ENCODE data around the gene ATG12.
A peak's percentile ranks its signal among the peaks of the same experiment; 100 is the strongest.
"Not testable (repeated sequence)": the region's sequence is repeated elsewhere in the genome, so short reads cannot be mapped to it uniquely, and the experiment has no call there.

ATG12 gene

GRCh38 chr5:115841382-115842088 is at the start of gene ATG12, which contains the start of gene AP3S1:
Gene ATG12 (minus strand): TSS chr5:115841565. CDS start chr5:115841552, 13 bp downstream.
Gene AP3S1 (plus strand): TSS chr5:115841935. CDS start chr5:115842038, 103 bp downstream.
- H3K4me3 ChIP-seq (ENCODE audit: low read length), result peak within 1 kb of the TSS; percentile 97
- H3K9me3 ChIP-seq (ENCODE audit: insufficient read depth, low read depth, low read length), result no peaks in the 10 kb centered on the region
- H3K27ac ChIP-seq (ENCODE audit: low read length), result peak within 1 kb of the TSS; percentile 88
- H3K9ac ChIP-seq (ENCODE audit: low read depth, low read length), result peak within 1 kb of the TSS; percentile 95
- H3K4me1 ChIP-seq (ENCODE audit: insufficient read depth, low read length), result peaks cover 2% of the 10 kb centered on the region
- H3K36me3 ChIP-seq (ENCODE audit: insufficient read depth, low read depth, low read length), result peaks cover 20% of the 10 kb centered on the region
- peaks cover 12% of the 10 kb centered on the region for H3K27me3 ChIP-seq (ENCODE audit: insufficient read depth, low read length)

- no peak overlapping the region for H3K4me3 ChIP-seq (ENCODE audit: low read length)
Observed at GRCh38 chr5:115888027-115888426, 46.7 kb upstream of the ATG12 start.

DNA sequence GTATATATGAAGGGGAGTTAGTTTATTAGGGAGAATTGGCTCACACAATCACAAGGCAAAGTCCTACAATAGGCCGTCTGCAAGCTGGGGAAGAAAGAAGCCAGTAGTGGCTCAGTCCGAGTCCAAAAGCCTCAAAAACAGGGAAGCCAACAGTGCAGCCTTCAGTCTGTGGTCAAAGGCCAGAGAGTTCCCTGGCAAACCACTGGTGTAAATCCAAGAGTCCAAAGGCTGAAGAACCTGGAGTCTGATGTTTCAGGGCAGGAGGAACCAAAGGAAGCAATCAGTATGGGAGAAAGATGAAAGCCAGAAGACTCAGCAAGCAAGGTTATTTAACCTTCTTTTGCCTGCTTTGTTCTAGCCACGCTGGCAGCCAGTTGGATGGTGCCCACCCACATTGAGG is 43.8 kb upstream of the ATG12 start:
- H3K9ac ChIP-seq (ENCODE audit: low read depth, low read length); H3K27me3 ChIP-seq (ENCODE audit: insufficient read depth, low read length); H3K4me3 ChIP-seq (ENCODE audit: low read length); H3K27ac ChIP-seq (ENCODE audit: low read length); H3K36me3 ChIP-seq (ENCODE audit: insufficient read depth, low read depth, low read length); H3K4me1 ChIP-seq (ENCODE audit: insufficient read depth, low read length); H3K9me3 ChIP-seq (ENCODE audit: insufficient read depth, low read depth, low read length): not testable (repeated sequence)

More at GRCh38 chr5:115888027-115888426, 46.7 kb upstream of the ATG12 start:
- H3K36me3 ChIP-seq (ENCODE audit: insufficient read depth, low read depth, low read length), result no peaks in the 10 kb centered on the region
- no peak overlapping the region for H3K9ac ChIP-seq (ENCODE audit: low read depth, low read length)
- H3K9me3 ChIP-seq (ENCODE audit: insufficient read depth, low read depth, low read length), result no peaks in the 10 kb centered on the region
- H3K27me3 ChIP-seq (ENCODE audit: insufficient read depth, low read length), result no peaks in the 10 kb centered on the region
- H3K4me1 ChIP-seq (ENCODE audit: insufficient read depth, low read length), result no peaks in the 10 kb centered on the region
- H3K27ac ChIP-seq (ENCODE audit: low read length), result no peak overlapping the region

- Histone ChIP-seq H3K27me3 (ENCODE audit: insufficient read depth, low read length) (no peaks in the 10 kb centered on the region), H3K9me3 (ENCODE audit: insufficient read depth, low read depth, low read length) (no peaks in the 10 kb centered on the region), H3K27ac (ENCODE audit: low read length) (no peak overlapping the region), H3K4me3 (ENCODE audit: low read length) (no peak overlapping the region), H3K9ac (ENCODE audit: low read depth, low read length) (no peak overlapping the region), H3K4me1 (ENCODE audit: insufficient read depth, low read length) (no peaks in the 10 kb centered on the region), H3K36me3 (ENCODE audit: insufficient read depth, low read depth, low read length) (no peaks in the 10 kb centered on the region)
Observed at GRCh38 chr5:115884704-115885103, 43.3 kb upstream of the ATG12 start.

DNA sequence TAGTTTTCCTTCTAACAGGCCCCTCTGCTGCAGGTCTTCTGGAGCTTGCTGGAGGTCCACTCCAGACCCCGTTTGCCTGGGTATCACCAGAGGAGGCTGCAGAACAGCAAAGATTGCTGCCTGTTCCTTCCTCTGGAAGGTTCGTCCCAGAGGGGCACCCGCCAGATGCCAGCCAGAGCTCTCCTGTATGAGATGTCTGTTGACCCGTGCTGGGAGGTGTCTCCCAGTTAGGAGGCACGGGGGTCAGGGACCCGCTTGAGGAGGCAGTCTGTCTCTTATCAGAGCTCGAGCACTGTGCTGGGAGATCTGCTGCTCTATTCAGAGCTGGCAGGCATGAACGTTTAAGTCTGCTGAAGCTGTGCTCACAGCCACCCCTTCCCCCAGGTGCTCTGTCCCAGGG is 41.1 kb upstream of the ATG12 start:
- not testable (repeated sequence) for H3K36me3 ChIP-seq (ENCODE audit: insufficient read depth, low read depth, low read length); H3K4me3 ChIP-seq (ENCODE audit: low read length); H3K9ac ChIP-seq (ENCODE audit: low read depth, low read length); H3K27me3 ChIP-seq (ENCODE audit: insufficient read depth, low read length); H3K27ac ChIP-seq (ENCODE audit: low read length); H3K4me1 ChIP-seq (ENCODE audit: insufficient read depth, low read length); H3K9me3 ChIP-seq (ENCODE audit: insufficient read depth, low read depth, low read length)

GRCh38 chr5:115877342-115877741 is 36.0 kb upstream of the ATG12 start:
- H3K27me3 ChIP-seq (ENCODE audit: insufficient read depth, low read length); H3K36me3 ChIP-seq (ENCODE audit: insufficient read depth, low read depth, low read length); H3K9me3 ChIP-seq (ENCODE audit: insufficient read depth, low read depth, low read length); H3K9ac ChIP-seq (ENCODE audit: low read depth, low read length); H3K4me3 ChIP-seq (ENCODE audit: low read length); H3K27ac ChIP-seq (ENCODE audit: low read length); H3K4me1 ChIP-seq (ENCODE audit: insufficient read depth, low read length): not testable (repeated sequence)

- no peaks in the 10 kb centered on the region for H3K9me3 ChIP-seq (ENCODE audit: insufficient read depth, low read depth, low read length)
- H3K4me1 ChIP-seq (ENCODE audit: insufficient read depth, low read length), result peaks cover 4% of the 10 kb centered on the region; the same call in 1 of the 2 replicates
- no peak overlapping the region for H3K27ac ChIP-seq (ENCODE audit: low read length)
- peaks cover 3% of the 10 kb centered on the region; the same call in 1 of the 2 replicates for H3K36me3 ChIP-seq (ENCODE audit: insufficient read depth, low read depth, low read length)
- no peak overlapping the region for H3K9ac ChIP-seq (ENCODE audit: low read depth, low read length)
- H3K27me3 ChIP-seq (ENCODE audit: insufficient read depth, low read length), result no peaks in the 10 kb centered on the region
- H3K4me3 ChIP-seq (ENCODE audit: low read length), result no peak overlapping the region
Observed at GRCh38 chr5:115875447-115875846, 34.1 kb upstream of the ATG12 start.

- Histone ChIP-seq H3K9me3 (ENCODE audit: insufficient read depth, low read depth, low read length) (no peaks in the 10 kb centered on the region), H3K36me3 (ENCODE audit: insufficient read depth, low read depth, low read length) (peaks cover 3% of the 10 kb centered on the region; the same call in 1 of the 2 replicates), H3K4me3 (ENCODE audit: low read length) (no peak overlapping the region), H3K4me1 (ENCODE audit: insufficient read depth, low read length) (peaks cover 4% of the 10 kb centered on the region; the same call in 1 of the 2 replicates), H3K9ac (ENCODE audit: low read depth, low read length) (no peak overlapping the region), H3K27ac (ENCODE audit: low read length) (no peak overlapping the region), H3K27me3 (ENCODE audit: insufficient read depth, low read length) (no peaks in the 10 kb centered on the region)
Observed at GRCh38 chr5:115873392-115873791, 32.0 kb upstream of the ATG12 start.

- Histone ChIP-seq H3K4me3 (ENCODE audit: low read length) (no peak overlapping the region), H3K27me3 (ENCODE audit: insufficient read depth, low read length) (no peaks in the 10 kb centered on the region), H3K9me3 (ENCODE audit: insufficient read depth, low read depth, low read length) (no peaks in the 10 kb centered on the region), H3K27ac (ENCODE audit: low read length) (no peak overlapping the region), H3K4me1 (ENCODE audit: insufficient read depth, low read length) (peaks cover 4% of the 10 kb centered on the region; the same call in 1 of the 2 replicates), H3K9ac (ENCODE audit: low read depth, low read length) (no peak overlapping the region), H3K36me3 (ENCODE audit: insufficient read depth, low read depth, low read length) (peaks cover 3% of the 10 kb centered on the region; the same call in 1 of the 2 replicates)
Observed at GRCh38 chr5:115872447-115872846, 31.1 kb upstream of the ATG12 start.

- Histone ChIP-seq H3K27ac (ENCODE audit: low read length) (no peak overlapping the region), H3K4me1 (ENCODE audit: insufficient read depth, low read length) (peaks cover 11% of the 10 kb centered on the region; the same call in 1 of the 2 replicates), H3K4me3 (ENCODE audit: low read length) (no peak overlapping the region), H3K9me3 (ENCODE audit: insufficient read depth, low read depth, low read length) (no peaks in the 10 kb centered on the region), H3K9ac (ENCODE audit: low read depth, low read length) (no peak overlapping the region), H3K27me3 (ENCODE audit: insufficient read depth, low read length) (no peaks in the 10 kb centered on the region), H3K36me3 (ENCODE audit: insufficient read depth, low read depth, low read length) (peaks cover 3% of the 10 kb centered on the region; the same call in 1 of the 2 replicates)
Observed at GRCh38 chr5:115869256-115869795, 28.0 kb upstream of the ATG12 start.

DNA sequence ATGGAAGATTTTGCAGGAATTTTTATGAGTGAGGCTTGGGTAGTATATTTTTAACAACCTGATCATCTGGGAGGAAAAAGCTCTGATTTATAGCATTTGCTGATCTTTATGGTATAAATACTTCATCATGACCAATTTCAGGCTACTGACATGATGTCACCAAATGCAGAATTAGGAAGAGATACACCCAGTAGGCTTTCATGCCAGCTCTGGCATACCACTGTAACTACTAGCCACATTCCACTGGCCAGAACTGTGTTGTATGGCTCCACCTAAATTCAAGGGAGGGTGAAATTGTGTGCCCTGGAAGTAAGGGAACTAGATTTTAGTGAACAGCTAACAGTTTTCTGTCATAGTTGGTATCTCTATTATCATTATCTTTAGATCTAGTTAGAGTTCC is 18.0 kb upstream of the ATG12 start:
- Histone ChIP-seq H3K27me3 (ENCODE audit: insufficient read depth, low read length) (no peaks in the 10 kb centered on the region), H3K9me3 (ENCODE audit: insufficient read depth, low read depth, low read length) (no peaks in the 10 kb centered on the region), H3K9ac (ENCODE audit: low read depth, low read length) (no peak overlapping the region), H3K27ac (ENCODE audit: low read length) (no peak overlapping the region), H3K4me3 (ENCODE audit: low read length) (no peak overlapping the region), H3K36me3 (ENCODE audit: insufficient read depth, low read depth, low read length) (no peaks in the 10 kb centered on the region), H3K4me1 (ENCODE audit: insufficient read depth, low read length) (peaks cover 17% of the 10 kb centered on the region)

GRCh38 chr5:115858396-115858795 is 17.0 kb upstream of the ATG12 start:
- Histone ChIP-seq H3K4me3 (ENCODE audit: low read length) (no peak overlapping the region), H3K27ac (ENCODE audit: low read length) (no peak overlapping the region), H3K36me3 (ENCODE audit: insufficient read depth, low read depth, low read length) (peaks cover 4% of the 10 kb centered on the region; the same call in 1 of the 2 replicates), H3K9me3 (ENCODE audit: insufficient read depth, low read depth, low read length) (peaks cover 4% of the 10 kb centered on the region; the same call in 1 of the 2 replicates), H3K9ac (ENCODE audit: low read depth, low read length) (peak overlapping the region; percentile 16; the same call in 1 of the 2 replicates), H3K4me1 (ENCODE audit: insufficient read depth, low read length) (peaks cover 16% of the 10 kb centered on the region), H3K27me3 (ENCODE audit: insufficient read depth, low read length) (no peaks in the 10 kb centered on the region)
